Measurements from ENCODE around the gene PLCH2.
A peak's percentile ranks its signal among the peaks of the same experiment; 100 is the strongest.

The PLCH2 gene

GRCh38 chr1:2513939-2514652, 38.0 kb downstream of the PLCH2 start:
- DNase-seq (ENCODE audit: low read depth, low spot score), result no peak

DNA sequence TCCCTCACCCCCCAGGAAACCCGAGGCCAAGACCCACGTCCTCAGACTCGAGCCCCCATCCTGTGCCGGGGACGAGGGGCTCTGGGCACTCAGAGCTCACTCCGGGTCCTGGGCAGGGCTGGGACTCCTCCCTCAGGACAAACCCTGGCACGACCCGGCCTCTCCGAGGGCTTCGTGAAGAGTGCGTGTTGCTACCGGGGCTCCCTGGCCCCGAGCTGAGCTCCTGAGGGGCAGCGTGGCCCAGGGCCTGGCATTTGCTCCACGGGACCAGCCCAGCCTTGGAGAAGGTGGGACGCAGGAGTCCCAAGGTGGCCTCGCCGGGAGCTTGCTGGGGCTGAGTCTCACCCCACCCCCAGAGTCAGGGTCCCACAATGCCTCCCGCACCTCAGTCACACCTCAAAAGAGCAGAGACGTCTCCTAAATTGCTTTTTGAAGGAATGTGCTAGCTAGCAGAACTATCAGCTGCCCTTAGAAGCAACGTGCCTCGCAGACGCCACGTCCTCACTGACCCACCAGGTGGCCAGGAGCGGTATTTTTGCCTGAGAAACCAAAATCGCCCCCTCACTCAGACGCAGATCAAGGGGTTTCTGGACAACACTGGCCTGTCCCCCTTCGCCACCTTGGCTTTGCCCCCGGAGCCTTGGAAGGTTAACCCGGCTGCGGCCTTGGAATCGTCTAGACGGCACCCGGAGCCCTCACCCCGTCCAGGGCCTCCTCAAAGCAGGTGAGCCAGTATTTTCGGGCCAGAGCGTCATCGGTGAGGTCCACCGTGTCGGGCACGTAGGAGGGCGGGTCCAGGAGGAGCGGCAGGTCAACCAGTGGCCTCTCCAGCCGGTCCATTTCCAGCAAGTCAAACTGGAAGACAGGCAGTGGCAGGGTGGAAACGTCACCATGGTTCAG, 39.0 kb downstream of the PLCH2 start:
- DNase-seq (ENCODE audit: low read depth, low spot score), result no peak

DNA sequence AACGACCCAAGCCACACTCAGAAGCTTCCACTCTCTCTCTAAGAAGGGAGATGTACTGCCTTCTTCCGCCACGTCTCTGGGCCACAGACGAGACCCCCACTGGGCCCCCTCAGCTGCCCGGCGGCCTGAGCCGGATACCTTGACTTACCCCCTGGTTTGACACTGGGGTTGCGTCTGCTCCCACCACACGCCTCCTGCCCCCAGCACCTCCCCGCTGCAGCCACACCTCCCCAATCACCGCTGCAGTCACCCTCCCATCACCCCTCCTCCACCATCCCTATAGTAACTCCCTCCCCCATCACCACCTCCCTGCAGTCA, 39.6 kb downstream of the PLCH2 start:
- no peak for DNase-seq (ENCODE audit: low read depth, low spot score)

DNA sequence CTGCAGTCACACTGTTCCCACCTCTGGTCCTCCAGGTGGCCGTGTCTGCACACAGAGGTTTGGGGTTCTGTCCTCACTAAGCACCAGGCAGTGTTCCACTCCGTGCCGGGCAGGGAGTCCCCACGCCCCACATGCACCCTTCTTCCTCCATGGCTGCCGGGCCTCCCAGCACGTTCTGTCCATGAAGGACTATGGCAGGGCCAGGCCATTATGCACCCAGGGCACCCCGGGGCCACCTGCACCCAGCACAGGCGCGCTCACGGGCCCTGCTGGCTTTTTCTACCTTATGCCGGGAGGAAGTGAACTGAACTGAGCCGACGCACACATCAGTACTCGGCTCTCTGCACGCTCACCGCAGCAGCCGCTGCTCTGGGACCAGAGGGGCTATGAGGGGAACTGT, 40.0 kb downstream of the PLCH2 start:
- no peak for DNase-seq (ENCODE audit: low read depth, low spot score)

DNA sequence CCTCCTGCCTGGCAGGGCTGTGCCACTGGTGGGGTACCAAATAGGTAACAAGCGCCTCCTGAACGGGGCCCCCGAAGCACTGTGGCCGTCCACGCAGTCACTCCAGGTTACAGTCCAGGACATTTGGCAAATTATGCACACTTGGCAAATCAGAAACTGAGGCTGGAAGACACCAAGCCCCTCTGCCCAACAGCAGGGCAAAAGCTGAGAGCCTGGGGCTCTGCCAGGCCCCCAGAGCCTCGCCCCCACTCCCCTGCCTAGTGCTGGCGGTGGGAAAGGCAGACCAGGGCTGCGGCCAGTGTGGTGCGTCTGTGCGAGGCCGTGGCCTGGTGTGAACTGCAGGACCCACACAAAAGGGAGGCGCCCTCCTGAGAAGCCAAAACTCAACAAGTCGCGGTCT, 40.9 kb downstream of the PLCH2 start:
- DNase-seq (ENCODE audit: low read depth, low spot score), result no peak

DNA sequence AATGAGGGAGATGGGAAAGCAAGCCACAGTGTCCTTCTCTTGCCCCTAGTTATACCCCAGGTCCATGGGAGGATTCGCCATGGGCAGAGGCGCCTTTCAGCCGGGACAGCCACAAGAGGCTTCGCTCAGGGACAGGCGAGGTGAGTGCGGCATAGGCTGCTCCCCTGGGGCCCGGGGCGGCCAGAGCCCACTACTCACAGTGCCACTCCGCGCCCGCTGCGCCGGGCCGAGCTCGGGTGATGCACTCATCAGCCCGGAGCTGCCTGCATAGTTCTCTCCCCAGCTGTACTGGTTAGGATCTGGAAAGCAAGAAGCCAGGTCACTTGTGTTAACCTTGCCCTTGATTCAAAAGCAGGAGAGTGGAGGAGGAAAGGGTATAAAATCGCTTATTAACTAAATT, 41.9 kb downstream of the PLCH2 start:
- no peak for DNase-seq (ENCODE audit: low read depth, low spot score)

DNA sequence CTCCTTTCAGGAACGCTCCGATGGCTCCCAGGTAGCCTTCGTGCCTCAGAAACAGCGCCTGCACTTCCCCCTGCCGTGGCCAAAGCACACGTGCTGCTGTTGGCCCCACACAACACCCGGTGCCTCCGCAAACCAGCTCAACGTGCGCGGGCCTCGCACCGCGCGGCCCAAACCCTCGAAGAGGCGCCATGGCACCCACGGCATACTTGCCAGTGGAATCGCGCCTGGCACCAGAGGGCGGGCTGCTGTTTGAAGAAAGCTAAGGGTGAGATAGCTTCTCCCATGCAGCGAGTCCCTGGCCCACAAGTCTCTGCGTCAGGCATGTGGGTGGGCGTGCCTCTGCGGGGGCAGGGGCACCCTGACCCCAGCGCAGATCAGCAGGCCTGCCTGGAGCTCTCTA, 42.4 kb downstream of the PLCH2 start:
- DNase-seq (ENCODE audit: low read depth, low spot score), result no peak

GRCh38 chr1:2519029-2519685, 43.1 kb downstream of the PLCH2 start:
- DNase-seq (ENCODE audit: low read depth, low spot score), result no peak

GRCh38 chr1:2519729-2520128, 43.6 kb downstream of the PLCH2 start:
- DNase-seq (ENCODE audit: low read depth, low spot score), result no peak

- DNase-seq (ENCODE audit: low read depth, low spot score), result no peak
These were observed 44.1 kb downstream of the PLCH2 start for GRCh38 chr1:2520206-2520605.

GRCh38 chr1:2520806-2521205, 44.7 kb downstream of the PLCH2 start:
- no peak for DNase-seq (ENCODE audit: low read depth, low spot score)

DNA sequence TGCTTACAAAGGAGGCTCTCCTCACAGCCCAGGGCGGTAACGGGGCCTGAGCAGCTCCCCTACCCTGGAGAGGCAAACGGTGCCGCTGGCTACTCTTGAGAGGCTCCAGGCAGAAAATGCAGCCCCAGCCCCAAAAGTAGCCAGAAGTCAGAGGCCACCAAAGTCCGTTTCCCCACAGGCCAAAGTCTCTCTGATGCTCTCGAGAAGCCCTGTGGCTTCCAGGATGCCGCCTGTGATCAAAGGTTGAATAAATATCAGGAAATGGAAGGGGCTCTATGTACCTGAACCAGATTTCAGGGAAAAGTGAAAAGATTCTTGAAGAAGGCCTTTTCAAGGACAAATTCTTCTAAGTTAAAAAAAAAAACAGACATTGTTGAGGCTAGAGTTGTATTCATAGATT, 46.1 kb downstream of the PLCH2 start:
- DNase-seq (ENCODE audit: low read depth, low spot score), result no peak

GRCh38 chr1:2523191-2523890, 47.3 kb downstream of the PLCH2 start:
- no peak for DNase-seq (ENCODE audit: low read depth, low spot score)

- DNase-seq (ENCODE audit: low read depth, low spot score), result no peak
These were observed 48.0 kb downstream of the PLCH2 start for GRCh38 chr1:2523891-2524609.

GRCh38 chr1:2525572-2525919, 49.5 kb downstream of the PLCH2 start:
- no peak for DNase-seq (ENCODE audit: low read depth, low spot score)

GRCh38 chr1:2525920-2526823, 50.1 kb downstream of the PLCH2 start, which contains the start of gene PANK4:
PANK4 (minus strand) TSS chr1:2526596; CDS start chr1:2526587, 9 bp downstream.
- DNase-seq (ENCODE audit: low read depth, low spot score), result peak; percentile 98

- DNase-seq (ENCODE audit: low read depth, low spot score), result peak; percentile 56
These were observed 50.9 kb downstream of the PLCH2 start for GRCh38 chr1:2526824-2527555.

GRCh38 chr1:2527556-2527860, 51.4 kb downstream of the PLCH2 start:
- DNase-seq (ENCODE audit: low read depth, low spot score), result no peak

- DNase-seq (ENCODE audit: low read depth, low spot score), result peak; percentile 30
These were observed 51.9 kb downstream of the PLCH2 start for GRCh38 chr1:2528016-2528415.

- DNase-seq (ENCODE audit: low read depth, low spot score), result no peak
These were observed 52.5 kb downstream of the PLCH2 start for GRCh38 chr1:2528611-2528965.
